CD4-positive, alpha-beta T cell treated with Interferon gamma for 1 hour (primary cell): ENCODE results near the gene ZFYVE27.

Experiments used
- DNase-seq: peaks from one replicate; pipeline ENCODE4 v3.0.0-alpha.2; 2020

ZFYVE27 gene

GRCh38 chr10:97771913-97772823, 35.2 kb downstream of the ZFYVE27 start, which contains the start of gene SFRP5:
SFRP5 (minus strand) TSS chr10:97771999; CDS start chr10:97771833, 166 bp downstream.
- no peak for DNase-seq

- DNase-seq: no peak
These were observed 36.2 kb downstream of the ZFYVE27 start for GRCh38 chr10:97773096-97773495.

- no peak for DNase-seq
These were observed 37.9 kb downstream of the ZFYVE27 start for GRCh38 chr10:97774811-97775294.

GRCh38 chr10:97777143-97777542, 40.2 kb downstream of the ZFYVE27 start:
- DNase-seq: no peak

GRCh38 chr10:97778452-97779302, 41.7 kb downstream of the ZFYVE27 start:
- DNase-seq: no peak

- no peak for DNase-seq
These were observed 42.6 kb downstream of the ZFYVE27 start for GRCh38 chr10:97779492-97779891.

- no peak for DNase-seq
These were observed 43.0 kb downstream of the ZFYVE27 start for GRCh38 chr10:97779975-97780374.

- DNase-seq: no peak
These were observed 44.1 kb downstream of the ZFYVE27 start for GRCh38 chr10:97780841-97781617.

GRCh38 chr10:97781618-97782331, 44.8 kb downstream of the ZFYVE27 start:
- no peak for DNase-seq

GRCh38 chr10:97782455-97783228, 45.7 kb downstream of the ZFYVE27 start:
- no peak for DNase-seq

- DNase-seq: no peak
These were observed 47.4 kb downstream of the ZFYVE27 start for GRCh38 chr10:97784200-97784810.

- DNase-seq: no peak
These were observed 48.3 kb downstream of the ZFYVE27 start for GRCh38 chr10:97785231-97785630.

- no peak for DNase-seq
These were observed 48.8 kb downstream of the ZFYVE27 start for GRCh38 chr10:97785731-97786130.

- DNase-seq: no peak
These were observed 51.9 kb downstream of the ZFYVE27 start for GRCh38 chr10:97788552-97789442.

- no peak for DNase-seq
These were observed 53.0 kb downstream of the ZFYVE27 start for GRCh38 chr10:97789770-97790397.

GRCh38 chr10:97791824-97792721, 55.1 kb downstream of the ZFYVE27 start:
- DNase-seq: peak; percentile 49

- no peak for DNase-seq
These were observed 59.0 kb downstream of the ZFYVE27 start for GRCh38 chr10:97795886-97796285.

- peak; percentile 24 for DNase-seq
These were observed 59.7 kb downstream of the ZFYVE27 start for GRCh38 chr10:97796651-97797050.
